NCI-H187 (cell line): Measurements from ENCODE around the gene TMEM185B.

Source experiments
- DNase-seq, 2 experiments: peaks; one replicate each; lab custom pipeline; 2025; lab: John Stamatoyannopoulos, UW

Gene TMEM185B

DNA sequence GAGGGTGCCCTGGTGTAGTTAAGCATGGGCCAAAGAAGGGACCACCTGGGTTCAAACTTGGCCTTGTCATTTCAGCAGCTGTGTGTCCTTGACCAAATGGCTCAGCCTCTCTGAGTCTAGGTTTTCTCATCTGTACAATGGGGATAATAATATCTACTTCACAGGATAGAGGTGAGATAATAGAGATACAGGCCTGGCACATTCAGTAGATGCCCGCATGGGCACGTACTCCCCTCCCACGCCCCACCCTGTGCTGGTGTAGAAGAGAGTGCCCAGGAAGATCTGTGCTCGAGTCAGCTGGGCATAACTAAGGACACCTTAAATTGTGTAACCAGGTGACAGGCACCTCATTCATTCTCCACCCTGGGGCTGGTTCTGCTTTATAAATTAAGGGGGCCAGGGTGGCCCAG lies 8.4 kb upstream of the TMEM185B start:
- no peak for DNase-seq

DNA sequence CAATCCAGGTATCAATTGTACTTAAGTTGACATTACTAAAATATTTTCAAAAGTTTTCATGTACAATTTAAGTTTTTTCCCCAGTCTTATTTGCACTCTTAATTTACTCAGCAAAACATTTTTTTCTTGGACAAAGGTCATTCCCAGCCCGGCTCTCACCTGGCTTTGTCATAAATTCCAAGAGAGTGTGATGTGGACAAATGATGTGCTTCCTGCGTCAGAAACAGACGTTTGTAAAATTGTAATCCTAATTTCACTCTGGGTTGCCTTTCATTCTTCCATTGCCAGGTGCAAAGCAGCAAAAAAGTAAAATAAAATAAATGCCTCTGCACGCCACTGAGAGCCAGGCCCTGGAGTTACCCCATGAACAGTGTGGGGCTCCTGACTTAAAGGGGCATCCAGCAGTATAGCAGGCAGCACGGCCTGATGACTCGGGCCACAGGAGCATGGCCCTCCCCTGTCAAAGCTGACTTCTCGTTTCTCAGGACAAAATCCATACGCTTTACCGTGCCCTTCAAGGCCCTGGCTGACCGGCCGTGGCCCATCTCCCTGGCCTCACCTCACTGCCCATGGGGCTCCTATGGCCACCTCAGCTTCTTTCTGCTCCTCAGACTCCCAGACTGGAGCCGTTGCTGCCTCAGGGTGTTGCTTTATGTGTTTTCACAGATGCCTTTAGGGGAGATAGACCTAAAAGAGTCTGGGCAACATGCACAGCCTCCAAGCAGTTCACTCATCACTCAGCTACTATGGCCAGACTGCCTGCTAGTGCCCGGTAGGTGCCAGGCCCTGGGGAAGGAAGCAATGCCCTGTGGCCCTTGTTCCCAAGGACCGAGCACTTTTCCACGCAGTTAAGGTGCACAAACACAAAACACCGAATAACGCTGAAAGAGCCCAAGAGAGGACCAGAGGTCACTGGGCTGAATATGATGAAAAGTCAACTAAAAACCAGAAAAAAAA lies 7.6 kb upstream of the TMEM185B start:
- DNase-seq, result no peak

DNA sequence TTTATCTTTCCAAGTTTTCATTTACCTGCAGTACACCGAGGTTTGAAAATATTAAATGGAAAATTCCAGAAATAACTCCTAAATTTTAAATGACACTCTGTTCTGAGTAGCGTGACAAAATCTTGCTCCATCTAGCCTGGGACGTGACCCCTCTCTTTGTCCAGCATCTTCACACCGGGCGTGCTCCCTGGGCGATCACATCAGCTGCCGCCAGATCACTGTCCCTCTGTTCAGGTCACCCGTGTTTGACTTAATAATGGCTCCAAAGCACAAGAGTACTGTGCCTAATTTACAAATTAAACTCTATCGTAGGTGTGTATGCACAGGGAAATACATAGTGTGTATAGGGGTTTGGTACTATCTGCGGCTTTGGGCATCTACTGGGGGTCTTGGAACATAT lies 6.1 kb upstream of the TMEM185B start:
- no peak for DNase-seq

DNA sequence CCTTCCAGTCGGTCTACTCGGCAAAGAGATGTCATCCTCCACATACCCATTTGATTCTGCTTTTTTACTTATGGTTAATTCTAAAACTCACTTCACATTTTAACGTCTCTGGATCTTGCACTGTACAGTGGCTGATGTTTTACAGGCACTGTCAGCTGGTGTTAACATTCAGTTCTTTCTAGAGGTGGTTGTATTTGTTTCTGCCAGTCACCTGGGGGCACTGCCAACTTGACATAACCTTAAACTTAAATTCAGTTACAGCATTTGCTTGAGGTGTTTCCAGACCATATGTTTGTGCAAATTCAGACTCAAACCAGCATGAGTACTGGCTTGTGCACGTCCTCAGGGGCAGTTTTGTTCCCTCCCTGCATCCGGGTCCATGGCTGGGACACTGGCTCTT lies 5.3 kb upstream of the TMEM185B start:
- DNase-seq, result no peak

DNA sequence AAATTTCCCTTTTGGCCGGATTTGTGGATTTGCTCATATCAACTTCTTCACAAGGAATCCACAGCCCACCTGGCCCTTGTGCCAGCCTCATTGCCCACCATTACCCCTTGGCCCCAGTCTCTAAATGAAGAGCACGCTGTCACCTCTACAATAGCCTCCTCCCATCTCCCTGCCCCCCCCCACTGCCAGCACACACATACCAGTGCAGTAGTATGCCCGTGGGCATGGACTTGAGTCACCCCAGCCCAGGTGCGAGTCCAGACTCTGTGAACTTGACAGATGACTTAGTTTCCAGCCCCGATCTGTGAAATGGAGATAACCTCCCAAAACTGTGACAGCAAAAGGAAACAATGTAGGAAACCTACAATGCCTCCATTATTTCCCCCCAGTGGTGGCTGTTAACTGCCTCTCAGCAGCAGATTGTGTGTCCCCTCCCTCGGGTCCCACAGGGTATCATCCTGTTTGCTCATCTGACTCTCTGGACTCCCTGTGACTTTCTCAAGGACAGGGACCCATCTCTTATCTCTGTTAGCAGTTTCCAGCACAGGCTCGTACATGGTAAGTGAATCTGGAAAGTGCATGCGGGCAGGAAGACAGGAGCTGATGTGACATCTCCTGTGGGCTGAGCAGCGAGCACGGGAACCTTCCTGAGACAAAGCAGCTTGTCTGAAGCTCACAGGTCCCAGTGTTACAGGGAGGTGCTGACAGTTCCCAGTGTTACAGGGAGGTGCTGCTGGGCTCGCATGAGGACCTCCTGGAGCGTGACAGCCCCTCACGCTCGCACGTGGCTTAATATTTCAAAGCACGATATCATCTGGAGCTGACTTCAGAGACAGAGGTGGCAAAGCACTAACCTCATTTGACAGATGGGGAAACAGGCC lies 4.2 kb upstream of the TMEM185B start:
- DNase-seq, result no peak

DNA sequence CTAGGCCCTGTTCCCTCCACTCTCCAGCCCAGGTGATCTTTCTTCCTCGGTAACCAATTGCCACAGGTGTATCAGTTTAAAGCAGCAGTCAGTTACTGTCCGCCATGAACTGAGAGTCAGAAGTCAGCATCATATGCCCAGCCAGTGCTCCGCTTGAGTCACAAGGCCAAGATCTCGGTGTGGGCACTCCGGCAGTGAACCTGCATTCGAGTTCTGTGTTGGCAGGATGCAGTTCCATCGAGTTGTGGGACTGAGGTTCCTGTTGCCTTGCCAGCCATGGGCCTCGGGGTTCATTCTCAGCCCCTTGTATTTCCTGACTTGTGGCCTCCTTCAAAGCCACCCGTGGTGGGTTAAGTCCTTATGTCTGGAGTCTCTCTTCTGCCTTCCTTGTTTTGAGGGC lies 3.1 kb upstream of the TMEM185B start:
- DNase-seq, result no peak

DNA sequence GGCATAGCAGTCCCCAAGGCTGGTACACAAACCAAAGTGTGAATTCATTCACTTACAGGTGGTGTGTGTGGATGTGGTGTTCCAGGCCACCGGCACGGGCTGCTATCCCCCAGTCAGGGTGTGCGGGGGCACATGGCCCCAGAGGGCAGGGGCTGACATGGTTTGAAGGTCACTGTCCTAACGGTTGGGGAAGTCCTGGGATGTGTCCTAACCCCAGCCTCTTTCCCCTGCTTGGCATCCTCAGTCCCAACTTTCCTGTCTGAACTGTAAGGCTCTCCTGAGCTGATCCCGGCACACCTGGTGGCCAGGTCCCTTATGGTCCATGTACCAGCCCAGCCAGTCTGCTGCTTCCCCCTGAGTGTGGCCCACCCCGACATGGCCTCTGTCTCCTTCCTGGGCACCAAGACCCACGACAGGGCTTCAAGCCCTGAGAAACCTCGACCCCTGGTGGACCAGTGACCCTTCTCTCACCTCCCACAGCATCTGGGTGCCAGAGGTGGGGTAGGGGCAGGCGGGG lies 2.4 kb upstream of the TMEM185B start:
- DNase-seq, result no peak

DNA sequence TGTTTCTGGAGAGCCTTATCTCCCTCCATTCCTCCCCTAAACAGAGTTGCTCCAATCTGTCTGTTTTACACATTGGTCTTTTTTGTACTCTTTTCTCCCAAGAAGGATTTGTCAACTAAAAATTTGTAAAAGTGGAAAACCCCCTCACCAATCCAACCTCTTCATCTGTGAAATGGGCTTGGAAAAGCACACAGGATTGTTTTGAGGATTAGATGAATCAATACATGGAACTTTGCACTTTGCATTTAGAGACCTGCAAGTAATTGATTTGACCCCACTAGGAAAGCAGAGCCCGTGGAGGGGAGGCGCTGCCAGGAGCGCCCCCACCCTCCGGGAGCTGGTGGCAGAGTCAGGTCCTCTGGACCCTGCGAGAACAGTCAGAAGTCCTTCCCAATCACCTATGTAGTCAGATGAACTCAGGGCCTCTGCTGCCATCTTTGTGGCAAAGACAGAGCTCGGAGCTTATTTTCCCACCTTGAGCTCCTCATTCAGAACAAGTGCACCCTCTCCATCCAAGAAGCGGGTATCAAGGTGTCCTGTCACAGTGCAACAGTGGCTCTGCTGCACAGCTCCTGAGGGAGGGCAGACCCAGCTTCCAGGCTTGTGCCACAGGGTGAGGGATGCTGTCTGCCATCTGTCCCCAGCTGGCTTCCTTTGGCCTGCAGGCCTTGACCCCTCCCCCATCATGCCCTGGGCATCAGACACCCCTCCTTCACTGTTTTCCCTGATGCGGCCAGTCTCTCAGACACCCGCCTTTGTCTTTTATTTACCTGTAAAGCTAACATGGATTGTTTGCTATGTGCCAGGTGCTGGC lies 1.7 kb upstream of the TMEM185B start:
- DNase-seq, result no peak

DNA sequence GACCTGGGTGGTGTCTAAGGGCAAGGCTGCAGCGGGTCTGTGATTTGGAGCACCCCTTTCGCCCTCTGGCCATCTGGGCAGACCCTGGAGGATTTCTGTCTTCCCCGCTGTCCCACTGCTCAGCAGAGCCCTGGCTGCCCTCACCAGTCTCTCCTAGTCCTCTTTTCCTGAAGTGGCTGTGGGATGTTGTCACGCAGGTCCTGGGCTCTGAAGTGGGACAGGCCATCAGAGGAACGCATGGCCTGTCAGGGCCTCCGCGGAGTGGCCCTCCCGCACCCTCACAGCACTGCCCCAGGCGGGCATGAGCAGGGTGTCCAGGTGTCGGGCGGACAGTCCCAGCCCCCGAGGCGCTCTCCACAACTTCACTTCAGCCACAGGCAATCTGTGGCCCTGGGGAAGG lies 1.1 kb upstream of the TMEM185B start:
- DNase-seq, result no peak

DNA sequence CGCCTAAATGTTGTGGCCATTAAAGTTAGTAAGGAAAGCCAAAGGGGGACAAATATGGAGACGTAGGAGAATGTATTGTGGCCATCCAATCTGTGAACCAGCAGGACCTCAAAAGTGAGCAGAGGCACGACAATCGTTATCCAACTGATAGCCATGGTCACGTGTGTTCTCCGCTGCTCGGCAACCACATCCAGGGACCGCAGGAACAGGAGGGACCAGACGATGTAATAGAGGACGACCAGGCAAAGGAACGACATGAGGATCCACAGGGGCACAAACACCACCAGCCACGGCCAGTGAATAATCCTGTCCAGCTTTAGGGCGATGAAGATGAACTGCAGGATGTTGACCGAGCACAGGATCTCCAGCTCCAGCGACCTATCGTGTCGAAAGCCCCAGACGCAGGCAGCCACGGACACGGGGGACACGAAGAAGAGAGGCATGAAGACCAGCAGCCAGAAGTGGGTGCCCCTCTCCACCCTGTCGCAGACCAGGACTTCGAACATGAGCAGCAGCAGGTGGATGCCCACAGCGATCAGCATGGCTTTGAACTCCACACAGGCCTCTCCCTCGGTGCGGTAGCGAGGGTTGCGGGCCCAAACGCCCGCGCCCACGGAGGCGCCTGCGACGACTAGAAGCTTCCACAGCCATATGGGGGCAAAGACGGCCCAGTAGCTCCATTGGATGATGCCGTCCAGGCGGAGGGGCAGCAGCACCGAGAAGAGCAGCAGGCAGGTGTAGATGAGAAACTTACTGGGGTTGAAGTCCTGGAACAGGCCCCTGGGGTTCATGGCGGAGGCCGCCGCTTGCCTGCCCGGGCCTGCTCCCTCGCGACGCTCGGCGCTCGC lies 790 bp downstream of the TMEM185B start:
- DNase-seq, result no peak

DNA sequence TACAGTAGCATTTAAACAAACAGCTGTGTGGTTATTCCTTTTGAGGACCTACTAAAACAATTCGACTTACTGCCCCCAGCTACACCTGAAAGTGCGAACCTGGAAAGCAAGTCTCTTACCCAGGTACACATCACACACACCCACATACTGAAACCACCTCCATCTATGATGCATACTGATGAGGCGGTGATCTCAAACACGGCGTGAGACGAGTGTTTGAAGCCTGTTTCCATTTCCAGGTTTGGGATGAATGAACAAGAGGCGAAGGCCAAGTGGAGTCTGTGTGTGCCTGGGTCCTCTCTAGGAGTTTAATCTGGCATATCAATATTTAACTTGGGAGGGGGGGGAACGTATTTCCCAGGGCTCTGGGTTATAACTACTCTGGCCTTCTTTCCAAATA lies 1.6 kb downstream of the TMEM185B start:
- DNase-seq, result no peak

DNA sequence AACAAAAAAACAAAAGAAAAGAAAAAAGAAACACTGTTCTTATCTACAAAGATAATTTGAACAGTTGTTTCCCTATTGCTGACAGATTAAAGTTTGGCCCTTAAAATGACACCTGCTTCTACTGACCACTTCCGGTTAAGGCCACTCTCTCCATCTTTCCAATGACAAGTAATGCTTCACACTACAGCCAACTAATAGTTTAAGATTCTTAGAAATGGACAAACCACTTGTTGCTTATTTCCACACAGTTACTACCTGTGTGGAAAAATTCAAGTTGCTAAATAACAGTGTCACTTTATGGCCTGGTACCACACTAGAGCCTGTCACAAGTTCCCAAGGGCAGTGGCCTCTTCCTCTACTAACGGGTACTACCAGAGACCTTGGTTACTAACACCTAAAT lies 2.4 kb downstream of the TMEM185B start:
- no peak for DNase-seq

DNA sequence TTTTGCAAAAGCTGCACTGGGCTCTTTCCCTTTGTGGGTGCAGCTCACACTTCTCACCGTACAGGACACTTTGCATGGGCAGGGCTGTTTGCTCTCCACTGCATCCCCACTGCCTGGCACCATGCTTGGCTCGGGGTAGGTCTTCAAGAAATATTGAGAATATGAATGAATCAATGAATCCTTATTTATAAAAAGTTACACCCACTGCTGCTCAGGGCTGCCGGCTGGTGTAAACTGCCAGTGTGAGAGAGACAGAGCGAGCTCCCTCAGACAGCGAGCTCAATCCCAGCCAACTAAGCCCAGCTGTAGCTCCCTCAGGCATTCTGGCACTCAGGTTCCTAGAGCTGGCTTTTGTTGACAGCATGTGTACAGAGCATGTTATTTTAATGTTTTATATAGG lies 3.4 kb downstream of the TMEM185B start:
- no peak for DNase-seq

DNA sequence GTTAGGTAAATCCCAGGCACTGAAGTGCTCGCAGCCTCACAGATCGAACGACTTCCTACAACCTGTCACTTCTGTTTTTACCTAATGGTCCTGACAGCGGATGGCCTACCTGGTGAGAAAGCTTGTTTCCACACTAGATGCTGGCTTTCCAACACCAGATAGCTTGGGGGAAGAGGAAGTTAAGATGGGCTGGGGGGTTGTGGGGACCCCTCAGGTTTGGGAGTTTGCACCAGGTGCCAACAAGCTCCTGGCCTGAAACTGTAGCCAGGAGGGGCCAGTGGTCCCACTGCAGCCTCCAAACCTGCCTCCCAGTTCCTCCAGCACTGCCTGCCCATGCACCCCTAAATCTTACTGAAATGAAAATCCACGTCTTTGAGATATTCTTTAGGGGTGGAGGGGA lies 3.9 kb downstream of the TMEM185B start:
- no peak for DNase-seq

DNA sequence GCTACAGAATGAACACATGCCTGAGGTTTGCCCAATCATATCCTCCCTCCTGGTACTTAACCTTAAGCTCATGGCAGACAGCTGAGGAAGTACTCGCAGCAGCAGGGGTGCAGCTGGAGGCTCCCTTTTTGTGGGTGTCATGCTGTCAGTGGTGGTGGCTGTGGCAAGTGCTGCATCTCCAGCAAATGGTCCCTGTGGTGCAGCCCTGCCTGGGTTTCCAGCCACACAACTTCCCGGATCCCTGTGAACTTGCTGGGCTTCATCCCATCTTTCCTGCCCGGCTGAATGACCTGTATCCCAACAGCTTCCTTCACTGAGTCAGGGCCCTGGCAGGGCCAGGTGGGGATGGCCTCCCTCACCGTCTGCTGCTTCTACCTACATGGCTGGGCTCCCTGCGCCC lies 5.0 kb downstream of the TMEM185B start:
- no peak for DNase-seq

DNA sequence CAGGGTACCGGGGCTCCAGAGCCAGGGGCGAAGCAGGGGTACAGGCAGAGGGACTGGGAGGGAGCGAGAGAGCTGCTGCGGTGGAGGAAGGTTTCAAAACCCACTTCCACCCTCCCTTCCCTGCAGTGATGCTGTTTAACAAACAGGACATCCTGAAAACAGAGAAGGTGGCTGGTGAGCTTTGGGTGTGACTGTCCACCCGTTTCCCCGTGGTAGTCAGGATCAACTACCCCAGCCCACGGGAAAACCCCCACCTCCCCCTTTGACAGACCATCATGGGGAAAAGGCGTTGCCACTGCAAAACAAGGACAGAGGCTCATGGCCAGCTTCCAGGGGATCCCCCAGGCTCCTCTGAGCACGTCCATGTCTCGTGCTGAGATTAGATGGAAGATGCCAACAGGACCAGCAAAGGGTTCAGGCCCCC lies 12.9 kb downstream of the TMEM185B start:
- no peak for DNase-seq

DNA sequence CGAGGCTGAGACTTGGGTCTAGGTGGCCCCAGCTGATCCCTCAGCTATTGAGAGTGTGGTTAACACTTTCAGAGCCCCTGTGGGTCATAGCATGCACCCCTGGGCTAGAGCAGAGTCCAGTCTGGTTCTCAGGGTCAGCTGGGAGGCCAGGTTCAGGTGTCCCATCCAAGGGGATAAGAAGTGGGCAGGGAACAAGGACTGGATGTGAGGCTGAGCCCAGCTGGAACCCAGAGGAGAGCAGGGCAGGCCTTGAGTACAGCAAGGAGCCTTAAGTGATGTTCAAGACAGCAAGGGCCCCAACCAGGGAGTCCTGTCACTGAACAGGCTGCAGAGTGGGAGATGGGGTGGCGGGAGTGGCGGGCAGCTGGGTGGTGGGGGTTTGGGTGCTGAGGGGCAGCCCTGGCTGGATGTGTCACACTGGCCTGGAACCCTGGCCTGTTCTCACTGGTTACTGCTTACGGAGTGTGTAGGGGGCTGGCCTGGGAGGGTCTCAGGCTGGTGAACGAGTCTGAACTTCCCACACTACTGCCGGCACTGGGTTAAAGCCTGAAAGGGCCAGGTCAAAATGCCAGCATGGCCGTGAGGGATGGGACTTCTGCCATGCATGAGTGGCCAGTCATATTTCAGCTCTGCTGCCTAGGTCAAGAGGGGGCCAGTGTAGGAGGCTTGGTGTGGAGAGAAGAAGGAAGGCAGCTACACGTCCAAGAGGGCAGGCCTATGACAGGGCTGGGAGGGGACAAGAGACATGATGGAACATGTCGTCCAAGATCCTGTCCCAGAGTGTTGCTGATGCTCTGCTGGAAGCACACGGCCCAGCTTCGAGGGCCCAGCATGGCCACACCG lies 13.6 kb downstream of the TMEM185B start:
- no peak for DNase-seq

DNA sequence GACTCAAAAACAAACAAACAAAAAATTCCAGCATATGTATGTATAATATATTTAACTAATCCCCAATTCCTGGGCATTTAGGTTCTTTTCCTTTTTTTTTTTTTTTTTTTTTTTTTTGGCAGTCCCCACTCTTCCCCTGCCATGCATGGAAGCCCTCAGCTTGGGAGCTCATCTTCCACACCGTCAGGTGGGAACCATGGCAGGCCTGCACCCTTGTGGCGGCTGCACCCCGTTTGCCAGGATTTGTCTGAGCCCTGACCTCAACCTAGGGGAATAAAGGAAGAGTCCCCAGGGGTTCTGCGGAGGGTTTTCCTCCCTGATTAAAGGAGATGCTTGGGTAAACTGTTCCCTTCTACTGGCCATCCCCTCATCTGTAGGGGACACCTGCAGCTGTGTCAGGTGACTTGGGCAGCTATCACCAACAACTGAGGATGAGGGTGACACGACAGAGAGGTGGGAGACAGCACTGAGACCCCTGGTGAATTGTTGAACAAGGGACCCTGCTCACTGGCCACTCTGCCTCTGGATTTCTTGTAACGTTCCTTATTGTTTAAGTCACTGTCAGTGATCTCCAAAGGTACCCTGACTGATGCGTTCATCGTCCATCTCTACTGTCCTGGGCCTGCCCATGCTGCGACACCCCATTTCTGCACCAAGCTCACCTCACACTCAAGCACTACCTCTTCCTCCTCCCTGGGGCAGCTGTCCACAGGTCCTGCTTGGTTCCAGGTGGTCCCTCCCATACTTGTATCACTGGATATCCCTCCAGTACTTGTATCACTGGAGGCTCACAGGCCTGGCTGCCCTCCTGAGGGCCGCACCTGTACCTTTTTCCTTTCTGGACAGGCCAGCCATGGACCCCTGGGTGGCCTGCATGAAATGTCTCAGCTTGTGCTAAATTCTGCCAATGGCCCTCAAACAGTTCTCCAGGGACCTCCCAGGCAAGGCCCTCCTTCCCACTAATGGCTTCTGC lies 14.5 kb downstream of the TMEM185B start:
- DNase-seq, result no peak
